Effector CD8-positive, alpha-beta T cell (primary cell): ENCODE data around the gene NDEL1.
A peak's percentile ranks its signal among the peaks of the same experiment; 100 is the strongest.

Source experiments
- DNase-seq: peaks from one replicate; lab custom pipeline; 2025; lab: John Stamatoyannopoulos, UW

The NDEL1 gene

DNA sequence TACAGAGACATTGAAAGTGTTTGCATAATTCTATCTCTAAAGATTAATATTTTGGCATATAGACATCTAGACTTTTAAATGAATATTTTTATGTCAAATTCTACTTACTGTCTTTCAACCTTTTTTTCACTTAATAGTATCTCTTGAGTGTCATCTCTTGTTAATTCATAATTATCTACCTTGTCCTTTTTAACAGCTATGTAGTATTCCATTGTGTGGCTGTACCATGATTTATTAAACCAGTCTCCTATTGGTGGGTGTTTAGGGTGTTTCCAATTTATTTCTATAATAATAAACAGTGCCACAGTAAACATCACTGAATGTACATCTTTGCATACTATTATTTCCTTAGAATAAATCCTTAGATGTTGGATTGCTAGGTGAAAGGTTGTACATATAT, 21.7 kb upstream of the NDEL1 start:
- no peak for DNase-seq

DNA sequence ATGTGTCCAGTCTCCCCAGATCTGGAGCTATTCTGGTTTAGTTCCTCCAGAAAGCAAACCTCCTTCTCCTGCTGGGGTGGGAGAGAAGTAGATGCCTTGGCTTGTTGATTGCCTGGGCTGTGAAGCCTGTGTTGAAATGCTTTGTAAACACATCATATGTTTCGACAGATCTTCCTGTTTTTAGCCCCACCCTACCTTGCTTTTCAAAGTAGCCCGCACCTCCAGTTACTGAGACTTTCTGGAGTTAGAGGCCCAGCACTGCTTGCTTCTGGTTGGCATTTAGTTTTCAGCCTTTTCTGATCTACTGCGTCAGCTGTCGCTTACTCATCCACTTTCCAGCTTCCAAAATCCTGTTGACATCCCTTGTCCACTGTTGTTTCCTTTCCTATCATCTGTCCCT, 17.9 kb upstream of the NDEL1 start:
- DNase-seq = no peak

DNA sequence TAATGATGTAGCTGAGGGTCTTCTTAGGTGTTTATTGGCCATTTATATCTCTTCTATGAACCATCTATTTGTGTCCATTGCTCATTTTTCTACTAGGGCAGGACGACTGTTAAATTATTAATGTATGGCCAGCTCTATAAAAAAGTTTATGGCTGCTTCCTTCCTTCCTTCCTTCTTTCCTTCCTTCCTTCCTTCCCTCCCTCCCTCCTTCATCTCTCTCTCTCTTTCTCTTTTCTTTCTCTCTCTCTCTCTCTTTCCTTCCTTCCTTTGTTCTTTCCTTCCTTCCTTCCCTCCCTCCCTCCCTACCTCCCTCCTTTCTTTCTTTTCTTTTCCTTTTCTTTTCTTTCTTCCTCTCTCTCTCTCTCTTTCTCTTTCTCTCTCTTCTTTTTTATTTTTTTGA, 17.2 kb upstream of the NDEL1 start:
- no peak for DNase-seq

DNA sequence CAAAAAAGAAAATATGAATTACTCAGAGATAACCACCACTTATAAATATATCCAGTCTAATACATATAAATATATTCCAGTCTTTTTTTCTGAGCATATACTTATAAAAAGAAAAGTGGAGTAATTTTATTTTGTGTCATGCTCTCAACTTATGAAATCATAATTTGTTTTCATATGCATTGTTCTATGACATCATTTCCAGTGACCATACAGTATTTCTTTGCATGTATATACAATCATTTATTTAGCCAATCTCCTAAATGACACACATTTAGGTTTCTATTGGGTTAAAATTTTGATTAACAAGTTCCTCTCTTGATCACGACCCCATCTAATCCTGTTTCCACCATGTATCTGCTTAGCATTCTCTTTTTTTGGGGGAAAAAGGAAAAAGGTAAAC, 16.4 kb upstream of the NDEL1 start:
- DNase-seq = no peak

DNA sequence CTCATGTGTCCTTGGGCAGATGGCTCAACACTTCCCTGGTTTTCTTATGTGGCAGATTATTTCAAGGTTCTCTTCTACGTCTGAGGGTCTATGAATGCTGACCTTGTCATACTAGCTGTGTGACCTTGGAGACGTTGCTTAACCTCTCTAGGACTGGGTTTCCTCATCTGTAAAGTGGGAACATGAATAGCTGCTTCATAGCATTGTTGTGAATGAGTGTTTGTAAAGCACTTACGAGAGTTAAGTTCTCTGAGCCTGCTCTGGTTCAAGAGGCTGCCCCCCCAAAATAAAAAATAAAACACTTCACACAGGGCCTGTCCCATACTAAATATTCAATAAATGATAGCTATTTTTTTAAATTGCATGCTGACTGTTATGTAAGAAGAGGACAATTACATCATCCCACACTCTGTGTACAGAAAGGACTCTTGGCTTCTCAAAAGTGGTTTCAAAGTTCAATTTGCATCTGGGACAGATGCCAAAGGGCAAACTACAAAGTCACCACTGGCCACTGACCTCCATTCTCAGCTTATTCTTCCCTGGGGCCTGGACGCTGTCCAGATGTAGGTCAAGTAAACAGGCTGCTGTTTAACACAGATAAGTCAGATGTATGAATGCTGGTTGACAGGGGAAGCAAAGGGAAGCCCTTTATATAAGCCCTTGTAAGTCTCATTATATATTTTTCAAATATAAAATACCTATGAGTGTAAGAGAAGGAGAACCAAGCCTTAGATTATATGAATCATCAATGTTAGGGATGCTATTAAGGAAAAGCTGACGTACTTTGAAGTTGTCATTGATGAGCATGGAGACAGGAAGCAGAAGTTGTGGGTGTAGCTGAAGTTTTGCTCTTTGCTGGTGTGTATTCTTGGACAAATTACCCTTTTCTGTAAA, 15.4 kb upstream of the NDEL1 start:
- DNase-seq = no peak

DNA sequence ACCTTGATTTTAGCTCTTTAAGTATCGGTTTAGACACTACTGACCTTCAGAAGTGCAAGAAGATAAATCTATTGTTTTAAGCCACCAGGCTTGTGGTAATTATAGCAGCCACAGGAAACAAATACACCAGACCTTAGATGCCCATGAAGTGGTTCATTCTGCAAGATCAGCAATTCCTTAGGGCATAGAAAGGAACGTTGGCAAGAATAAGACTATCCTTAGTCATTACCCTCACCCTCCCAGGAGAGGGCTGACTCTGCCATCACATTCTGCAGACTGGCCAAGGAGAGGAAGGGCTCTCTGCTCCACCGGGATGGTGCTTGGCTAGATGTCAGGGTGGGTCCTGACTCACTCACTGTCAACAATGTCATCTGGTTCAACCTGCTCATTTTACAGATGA, 14.1 kb upstream of the NDEL1 start:
- no peak for DNase-seq

DNA sequence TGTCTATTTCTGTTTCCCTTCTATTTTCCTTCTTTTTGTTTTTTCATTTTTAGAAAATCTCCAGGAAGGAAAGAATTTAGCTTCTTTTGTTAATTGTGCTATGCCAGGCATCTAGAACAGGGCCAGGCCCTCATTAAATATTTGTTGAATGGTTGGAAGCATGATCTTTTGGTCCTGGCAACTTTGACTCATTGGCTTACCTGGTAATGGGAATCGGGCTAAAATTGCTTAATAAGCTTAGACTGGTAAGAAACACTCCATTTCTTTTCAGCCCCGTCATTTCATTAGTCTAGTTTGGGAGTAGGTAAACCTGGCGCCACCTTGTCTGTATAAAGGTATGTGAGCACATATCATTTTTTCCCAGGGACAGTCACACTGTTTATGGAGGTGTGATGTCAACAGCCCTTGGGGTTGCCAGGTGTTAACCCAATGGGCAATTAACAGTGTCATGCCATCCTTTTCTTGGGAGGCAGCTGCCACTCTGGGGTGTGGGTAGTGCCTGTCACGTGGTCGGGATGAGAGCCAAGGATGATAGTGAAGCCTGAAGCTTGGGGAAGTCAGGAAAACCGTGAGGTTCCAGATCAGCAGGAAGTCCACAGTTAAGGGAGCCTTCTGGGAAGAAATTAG, 9.5 kb upstream of the NDEL1 start:
- DNase-seq = no peak

DNA sequence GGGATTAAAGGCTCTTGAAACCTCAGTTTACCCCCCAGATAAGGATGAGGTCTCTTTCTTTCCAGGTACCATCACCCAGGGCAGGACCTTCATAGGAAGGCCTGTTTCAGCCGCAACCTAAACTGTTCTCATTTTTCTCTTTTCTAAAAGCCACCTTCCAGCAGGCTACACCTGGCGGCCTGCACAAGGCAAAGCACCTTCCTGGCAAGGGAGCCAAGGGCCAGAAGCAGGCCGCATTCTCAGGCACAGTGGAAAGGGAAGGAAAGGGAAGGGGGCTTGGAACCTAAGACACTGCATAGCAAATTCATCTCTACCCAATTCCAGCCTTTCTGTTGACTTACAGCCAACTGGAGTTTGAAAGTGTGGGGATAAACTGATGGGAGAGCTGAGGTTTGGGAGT, 8.9 kb upstream of the NDEL1 start:
- DNase-seq = no peak

DNA sequence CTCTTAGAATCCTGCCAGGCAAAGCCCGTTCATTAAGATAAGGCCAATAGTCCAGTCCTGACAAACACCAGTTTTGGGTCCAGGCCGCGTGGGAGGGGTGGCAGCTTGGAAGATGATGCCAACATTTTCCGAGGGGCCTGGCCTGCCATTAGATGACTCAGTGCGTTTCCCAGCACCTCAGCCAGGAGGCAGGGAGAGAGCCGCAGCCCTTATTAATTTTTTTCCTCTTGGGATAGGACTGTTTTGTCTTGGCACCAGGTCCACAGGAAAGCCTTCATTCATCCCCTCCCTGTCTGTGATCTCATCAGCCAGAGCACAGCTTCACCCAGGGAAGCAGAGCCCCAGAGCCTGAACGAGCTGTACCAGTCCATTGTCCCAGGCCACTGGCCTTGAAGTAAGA, 4.7 kb upstream of the NDEL1 start:
- no peak for DNase-seq

DNA sequence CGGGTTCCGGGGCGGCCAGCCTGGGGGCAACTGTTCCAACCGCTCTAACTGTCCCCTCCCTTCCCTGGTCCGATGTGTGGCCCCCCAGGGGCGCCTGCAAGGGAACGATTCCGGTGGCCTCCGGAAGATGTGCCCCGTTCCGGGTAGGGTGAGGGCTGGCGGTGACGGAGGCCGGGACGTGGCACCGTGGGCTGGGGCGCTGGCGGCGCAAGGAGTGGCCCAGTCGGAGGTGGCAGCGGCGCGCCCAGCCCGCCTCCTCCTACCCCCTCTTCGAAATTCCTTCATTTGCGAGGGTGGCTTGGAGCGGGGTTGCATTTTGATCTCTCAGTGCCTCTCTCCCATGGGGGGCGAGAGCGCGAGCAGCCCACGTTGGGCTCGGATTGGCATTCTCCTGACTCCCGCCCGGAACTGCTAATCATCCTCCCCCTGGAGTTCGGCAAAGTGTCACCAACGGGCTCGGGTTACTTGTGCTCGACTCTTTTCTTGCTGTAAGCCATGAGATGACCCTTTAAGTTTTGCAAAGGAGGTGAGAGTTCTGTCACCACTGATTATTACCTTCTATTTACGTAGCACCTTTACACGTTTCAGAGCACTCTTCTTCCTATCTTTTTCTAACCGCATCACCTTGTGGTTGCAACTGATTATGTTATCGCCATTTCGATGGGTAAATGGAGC, 622 bp downstream of the NDEL1 start:
- DNase-seq = peak; percentile 54

DNA sequence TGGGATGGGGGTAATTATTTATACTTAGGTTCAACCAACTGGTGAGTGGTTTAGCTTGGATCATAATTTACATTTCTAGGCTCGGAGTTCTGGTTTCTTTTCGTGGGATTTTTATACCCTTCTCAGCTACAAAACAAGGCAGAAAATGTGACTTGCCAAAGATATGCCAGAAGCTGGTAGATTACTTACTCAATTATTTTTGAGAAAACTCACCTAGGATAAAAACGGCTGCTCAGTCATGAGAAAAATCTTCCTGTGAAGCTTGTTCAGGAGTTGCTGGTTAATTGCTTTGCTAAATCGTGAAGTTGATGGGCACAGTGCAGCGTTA, 1.1 kb downstream of the NDEL1 start:
- no peak for DNase-seq

DNA sequence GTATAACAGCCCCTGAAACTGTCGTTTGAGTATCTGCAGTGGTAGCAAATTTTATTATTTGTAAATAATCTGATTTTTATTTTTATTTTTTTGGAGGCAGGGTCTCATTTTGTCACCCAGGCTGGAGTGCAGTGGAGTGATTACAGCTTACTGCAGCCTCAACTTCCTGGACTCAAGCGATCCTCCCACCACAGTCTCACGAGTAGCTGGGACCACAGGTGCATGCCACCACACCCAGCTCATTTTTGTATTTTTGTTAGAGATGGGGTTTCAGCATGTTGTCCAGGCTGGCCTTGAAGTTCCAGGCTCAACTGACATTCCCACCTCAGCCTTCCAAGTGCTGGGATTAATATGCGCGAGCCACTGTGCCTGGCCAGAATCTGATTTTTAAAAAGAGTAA, 2.8 kb downstream of the NDEL1 start:
- no peak for DNase-seq

DNA sequence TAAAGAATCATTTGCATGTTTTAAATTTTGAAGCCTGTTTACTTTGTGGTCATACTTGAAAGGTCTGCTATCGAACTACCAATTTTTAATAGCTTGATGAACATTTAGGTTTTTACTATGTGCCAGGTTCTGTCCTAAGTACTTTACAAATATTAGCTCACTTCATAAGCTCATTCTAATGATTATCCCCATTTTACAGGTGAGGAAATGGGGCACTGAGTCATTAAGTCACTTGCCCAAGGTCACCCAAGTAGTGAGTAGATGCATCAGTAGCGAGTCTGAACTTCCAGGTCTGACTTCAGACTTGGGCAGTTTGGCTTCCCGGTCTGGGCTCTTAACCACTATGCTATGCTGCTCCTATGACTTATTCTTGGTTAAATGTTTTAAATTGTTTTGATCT, 4.0 kb downstream of the NDEL1 start:
- DNase-seq = no peak

DNA sequence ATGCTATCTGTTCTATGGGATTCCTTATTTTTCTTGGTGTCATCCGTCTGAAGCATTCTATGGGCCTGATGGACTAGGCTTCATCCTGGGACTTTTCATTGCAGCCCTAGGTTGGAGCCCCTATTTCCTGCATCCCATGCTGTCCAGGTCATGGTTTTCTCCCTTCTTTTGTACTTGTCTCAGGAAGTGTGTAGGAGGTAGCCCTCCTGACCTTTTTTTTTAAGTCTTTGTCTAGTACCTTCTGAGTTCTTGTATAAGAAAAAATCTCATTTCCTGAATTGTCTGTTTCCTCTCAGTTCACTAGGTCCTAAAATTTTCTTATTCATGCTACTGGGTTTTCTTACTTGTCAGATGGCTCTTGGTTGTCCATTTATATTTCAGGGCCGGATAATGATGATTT, 6.0 kb downstream of the NDEL1 start:
- DNase-seq = no peak

DNA sequence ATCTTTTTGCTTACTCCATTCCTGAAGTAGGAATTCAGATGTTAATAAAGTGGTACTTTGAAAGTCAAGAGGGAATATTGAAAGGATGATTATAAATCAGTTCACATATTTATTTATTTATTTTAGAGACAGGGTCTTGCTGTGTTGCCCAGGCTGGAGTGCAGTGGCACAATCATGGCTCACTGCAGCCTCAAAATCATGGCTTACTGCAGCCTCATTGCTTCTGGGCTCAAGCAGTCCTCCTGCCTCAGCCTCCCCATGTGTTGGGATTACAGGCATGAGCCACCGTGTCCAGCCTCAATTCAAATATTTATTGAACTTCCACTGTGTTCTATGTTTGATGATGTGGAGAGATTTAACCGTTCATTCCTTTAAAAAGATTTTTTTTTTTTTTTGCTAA, 6.6 kb downstream of the NDEL1 start:
- DNase-seq = no peak

DNA sequence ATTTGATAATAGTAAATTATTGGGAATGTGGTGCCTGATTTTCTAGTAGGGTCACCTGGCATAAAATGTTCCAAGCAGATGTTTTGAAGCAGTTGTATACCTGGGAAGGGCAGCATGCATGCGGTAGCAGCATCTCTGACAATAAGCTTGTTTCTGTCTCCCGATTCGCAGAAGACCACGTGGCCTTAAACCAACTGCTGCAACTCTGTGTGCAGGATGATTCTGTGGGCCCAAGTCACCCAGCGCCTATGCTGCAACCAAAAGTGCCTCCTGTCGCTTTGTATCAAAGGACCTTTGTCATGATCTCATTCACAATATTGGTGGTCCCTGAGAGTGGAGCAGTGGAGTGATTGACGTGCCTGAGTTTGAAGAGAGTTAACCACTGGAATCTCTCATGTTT, 8.1 kb downstream of the NDEL1 start:
- no peak for DNase-seq

DNA sequence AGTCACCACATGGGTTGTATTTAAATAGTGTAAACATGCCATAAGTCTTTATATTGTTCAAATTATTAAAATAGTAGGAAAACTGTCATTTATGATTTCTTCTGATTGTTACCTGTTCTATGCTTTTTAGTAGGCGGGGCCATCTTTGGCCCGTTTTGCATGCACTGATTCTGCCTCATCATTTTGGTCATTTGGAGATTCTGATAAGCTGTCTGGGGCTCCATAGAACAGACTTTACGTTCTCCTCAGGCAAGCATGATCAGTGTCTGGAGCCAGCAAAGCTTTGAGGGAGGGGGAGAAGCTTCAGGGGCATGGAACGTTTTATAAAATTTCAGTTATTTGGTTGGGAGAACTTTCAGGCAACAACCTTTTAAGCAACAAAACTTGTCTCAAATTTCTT, 8.8 kb downstream of the NDEL1 start:
- no peak for DNase-seq

DNA sequence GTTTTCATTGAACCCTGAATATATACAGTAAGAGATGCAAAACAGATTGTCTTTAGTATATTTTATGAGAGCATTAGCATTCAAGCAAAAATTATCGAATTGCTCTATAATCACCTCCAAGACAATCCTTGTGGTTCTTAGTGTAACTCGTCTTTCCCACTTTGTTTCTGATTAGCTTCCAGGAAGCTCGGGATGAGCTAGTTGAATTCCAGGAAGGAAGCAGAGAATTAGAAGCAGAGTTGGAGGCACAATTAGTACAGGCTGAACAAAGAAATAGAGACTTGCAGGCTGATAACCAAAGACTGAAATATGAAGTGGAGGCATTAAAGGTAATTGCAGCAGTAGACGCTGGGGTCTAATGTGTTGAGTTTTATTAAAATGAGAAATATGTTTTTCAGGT, 9.9 kb downstream of the NDEL1 start:
- DNase-seq = no peak

DNA sequence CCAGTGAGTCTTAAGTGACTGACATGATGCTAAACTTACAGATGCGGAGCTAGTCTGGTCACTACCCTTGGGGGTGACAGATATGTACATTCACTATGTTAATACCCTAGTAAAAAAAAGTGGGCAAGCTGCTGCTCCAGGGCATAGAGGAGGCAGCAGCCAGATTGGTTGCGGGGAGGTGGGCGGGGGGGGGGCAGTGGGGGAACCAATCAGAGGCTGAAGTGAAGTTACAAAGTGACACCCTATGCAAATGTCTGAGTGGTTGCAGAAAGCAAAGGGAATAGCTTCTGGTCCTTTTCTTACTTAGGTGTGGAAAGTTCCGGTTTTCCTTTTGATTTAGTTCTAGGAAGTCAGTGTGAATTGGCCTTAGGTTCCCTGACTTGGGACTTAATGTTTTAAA, 12.1 kb downstream of the NDEL1 start:
- no peak for DNase-seq

DNA sequence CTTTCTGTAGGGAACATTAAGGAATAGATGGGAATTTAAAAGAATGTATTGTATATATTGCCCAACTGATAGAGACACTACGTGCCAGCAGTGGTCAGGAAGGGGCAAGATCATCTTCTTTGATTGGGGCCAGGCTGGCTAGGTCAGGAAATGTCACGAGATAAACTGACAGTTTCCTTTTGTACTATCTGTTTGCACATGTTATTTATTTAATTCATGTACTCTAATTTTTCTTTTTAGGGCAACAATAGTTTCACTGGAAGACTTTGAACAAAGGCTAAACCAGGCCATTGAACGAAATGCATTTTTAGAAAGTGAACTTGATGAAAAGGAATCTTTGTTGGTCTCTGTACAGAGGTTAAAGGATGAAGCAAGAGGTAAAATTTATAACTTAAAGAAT, 12.6 kb downstream of the NDEL1 start:
- no peak for DNase-seq

DNA sequence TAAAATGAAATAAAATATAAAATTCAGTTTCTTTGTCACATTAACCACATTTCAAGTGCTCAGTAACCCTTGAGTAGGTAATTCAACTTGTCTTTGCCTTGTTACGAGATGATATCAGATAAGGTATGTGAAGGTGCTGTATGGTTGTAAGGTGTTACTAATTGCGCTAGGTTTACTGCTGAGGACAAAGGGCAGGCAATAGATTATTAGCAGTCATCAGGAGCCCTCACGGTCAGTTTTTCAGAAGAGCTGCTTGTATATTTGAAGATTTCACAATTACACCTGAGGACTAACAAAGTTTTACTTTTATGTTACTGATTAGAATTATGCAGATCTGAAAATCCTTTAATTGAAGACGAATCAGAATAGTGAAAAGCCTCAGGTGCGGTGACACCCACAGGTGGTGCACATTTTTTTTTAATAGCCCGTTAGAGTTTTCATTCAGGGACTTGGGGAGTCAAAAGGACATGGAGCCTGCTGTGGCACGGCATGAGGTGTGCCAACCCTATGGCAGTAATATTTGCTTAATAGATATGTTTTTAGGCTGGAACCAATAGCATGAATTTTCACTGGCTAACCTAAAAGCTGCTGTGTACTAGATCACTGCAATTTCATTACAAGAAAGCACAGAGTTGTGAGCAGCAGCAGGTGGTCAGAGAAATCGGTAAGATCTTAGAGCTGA, 16.4 kb downstream of the NDEL1 start:
- DNase-seq = no peak

DNA sequence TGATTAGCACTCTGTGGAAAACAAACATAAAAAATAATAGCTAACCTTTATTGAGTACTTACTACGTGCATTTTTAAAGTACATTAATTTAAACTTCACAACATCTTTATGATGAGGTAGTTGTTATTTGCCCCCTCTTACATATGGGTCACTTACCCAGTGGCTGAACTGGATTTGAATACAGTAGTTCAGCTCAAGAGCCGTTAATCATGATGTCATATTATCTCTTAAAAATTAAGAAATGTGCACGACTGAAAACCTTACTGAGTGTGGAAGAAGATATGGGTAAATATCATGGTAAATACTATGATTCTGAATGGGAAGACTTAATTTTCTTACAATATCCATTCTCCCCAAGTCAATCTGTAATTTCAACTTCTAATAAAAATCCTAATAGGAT, 17.6 kb downstream of the NDEL1 start:
- no peak for DNase-seq
